Fibroblast of villous mesenchyme (primary cell): ENCODE data around the gene MRFAP1. TPM values are rescaled to one million over a fixed set of nuclear protein-coding genes. Genes with fewer than 3 reads are reported as not detected.
"Not testable (repeated sequence)": the region's sequence is repeated elsewhere in the genome, so short reads cannot be mapped to it uniquely, and the experiment has no call there.

Experiments
- DNase-seq: peaks from one replicate; pipeline ENCODE4 v3.0.0-alpha.2; 2010; ENCODE audit warnings: low read depth
- H3K4me3 ChIP-seq: 2 replicates; pipeline ENCODE4 v1.5.1; 2011; ENCODE audit warnings: low read depth, mild to moderate bottlenecking, low read length
- total RNA-seq: library from RNA; depleted of rRNA; stranded (reverse); fragments of >200 nt; gene quantifications from 2 replicates; pipeline ENCODE4 v1.2.3, GENCODE V29; 2012
- TF ChIP-seq, protein P1 (sequence below): IDR thresholded peaks from 2 replicates; pipeline ENCODE4 v1.5.1; 2012; ENCODE audit warnings: low read depth, mild to moderate bottlenecking, low read length; ENCODE audit not compliant: insufficient read depth

The MRFAP1 gene
- total RNA-seq, 1 donor = 127 TPM

DNA sequence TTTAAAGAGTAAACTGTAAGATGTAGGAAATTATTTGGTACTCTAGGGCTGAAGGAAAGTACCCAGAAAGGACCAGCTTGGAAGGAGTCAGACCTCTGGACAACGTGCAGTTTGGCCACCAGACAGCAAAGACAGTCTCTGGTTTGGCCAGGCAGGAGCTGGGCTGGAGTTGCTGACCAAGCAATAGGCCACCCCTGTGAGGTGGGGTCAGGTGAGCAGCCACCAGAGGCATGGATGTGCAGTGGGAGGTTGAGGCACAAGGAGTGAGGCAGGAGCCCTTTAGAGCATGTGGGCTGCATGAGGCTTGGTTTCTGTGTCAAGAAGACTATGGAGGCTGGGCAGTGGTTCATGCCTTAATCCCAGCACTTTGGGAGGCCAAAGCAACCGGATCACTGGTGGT, 17.7 kb upstream of the MRFAP1 start:
- no peak for DNase-seq
- no peak overlapping the region for H3K4me3 ChIP-seq
- TF ChIP-seq, protein P1, sequence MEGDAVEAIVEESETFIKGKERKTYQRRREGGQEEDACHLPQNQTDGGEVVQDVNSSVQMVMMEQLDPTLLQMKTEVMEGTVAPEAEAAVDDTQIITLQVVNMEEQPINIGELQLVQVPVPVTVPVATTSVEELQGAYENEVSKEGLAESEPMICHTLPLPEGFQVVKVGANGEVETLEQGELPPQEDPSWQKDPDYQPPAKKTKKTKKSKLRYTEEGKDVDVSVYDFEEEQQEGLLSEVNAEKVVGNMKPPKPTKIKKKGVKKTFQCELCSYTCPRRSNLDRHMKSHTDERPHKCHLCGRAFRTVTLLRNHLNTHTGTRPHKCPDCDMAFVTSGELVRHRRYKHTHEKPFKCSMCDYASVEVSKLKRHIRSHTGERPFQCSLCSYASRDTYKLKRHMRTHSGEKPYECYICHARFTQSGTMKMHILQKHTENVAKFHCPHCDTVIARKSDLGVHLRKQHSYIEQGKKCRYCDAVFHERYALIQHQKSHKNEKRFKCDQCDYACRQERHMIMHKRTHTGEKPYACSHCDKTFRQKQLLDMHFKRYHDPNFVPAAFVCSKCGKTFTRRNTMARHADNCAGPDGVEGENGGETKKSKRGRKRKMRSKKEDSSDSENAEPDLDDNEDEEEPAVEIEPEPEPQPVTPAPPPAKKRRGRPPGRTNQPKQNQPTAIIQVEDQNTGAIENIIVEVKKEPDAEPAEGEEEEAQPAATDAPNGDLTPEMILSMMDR = no peak

DNA sequence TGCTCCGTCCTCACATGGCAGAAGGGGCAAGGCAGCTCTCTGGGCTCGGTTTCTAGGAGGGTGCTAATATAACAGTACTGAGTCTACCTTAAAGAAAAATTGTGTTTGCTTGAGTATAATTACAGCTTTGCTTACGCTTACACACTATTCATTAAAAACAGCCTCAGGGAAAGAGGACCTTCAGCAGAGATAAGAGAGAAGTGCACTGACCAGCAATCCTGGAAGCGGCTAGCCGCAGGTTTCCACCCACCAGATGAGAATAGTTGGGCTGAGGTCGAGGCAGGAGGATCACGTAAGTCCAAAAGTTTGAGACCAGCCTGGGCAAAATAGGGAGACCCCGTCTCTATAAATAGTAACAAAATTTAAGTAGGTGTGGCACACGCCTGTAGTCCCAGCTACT, 15.2 kb upstream of the MRFAP1 start:
- TF ChIP-seq, protein P1 = no peak
- DNase-seq = no peak
- H3K4me3 ChIP-seq = no peak overlapping the region

DNA sequence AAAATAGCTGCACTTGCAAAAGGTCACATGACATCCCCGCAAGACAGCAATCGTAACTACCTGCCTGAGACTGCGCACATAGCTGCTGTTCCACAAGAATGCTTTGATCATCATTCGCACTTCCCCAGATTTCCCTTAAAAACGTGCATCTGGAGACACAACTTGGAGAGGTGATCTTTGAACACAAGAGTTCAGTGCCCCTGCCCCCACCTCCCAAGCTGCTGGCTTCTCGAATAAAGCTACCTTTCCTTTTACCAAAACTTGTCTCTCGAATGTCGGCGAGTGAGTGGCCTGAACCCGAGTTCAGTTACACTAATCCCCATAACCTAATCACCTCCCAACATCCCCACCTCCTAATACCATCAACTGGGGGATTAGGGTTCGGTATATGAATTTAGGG, 14.4 kb upstream of the MRFAP1 start:
- H3K4me3 ChIP-seq = no peak overlapping the region
- TF ChIP-seq, protein P1 = no peak
- DNase-seq = no peak

DNA sequence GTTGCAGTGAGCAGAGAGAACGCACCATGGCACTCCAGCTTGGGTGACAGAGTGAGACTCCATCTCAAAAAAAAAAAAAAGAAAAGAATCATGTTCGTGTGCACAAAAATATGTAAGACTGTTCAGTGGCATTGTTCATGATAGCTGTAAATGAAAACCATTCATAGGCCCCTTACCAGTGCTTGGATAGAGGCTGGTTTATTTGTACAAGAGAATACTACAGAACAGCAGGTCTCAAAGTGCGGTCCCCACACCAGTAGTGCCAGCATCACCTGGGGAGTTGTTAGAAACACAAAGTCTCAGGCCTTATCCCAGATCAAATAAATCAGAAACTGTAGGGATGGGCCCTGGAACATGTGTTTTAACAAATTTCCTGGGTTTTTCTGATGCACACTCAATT, 12.7 kb upstream of the MRFAP1 start:
- TF ChIP-seq, protein P1 = no peak
- no peak for DNase-seq
- H3K4me3 ChIP-seq = no peak overlapping the region

DNA sequence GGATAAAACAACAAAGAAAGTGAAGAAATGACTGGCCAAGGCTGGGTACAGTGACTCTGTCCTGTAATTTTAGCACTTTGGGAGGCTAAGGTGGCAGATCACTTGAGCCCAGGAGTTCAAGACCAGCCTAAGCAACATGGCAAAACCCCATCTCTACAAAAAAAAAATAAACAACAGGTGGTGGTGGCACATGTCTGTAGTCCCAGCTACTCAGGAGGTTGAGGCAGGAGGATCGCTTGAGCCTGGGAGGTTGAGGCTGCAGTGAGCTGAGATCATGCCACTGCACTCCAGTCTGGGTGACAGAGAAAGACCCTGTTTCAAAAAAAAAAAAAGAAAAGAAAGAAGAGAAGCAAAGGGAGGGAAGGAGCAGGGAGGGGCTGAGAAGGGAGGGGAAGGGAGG, 12.0 kb upstream of the MRFAP1 start:
- not testable (repeated sequence) for H3K4me3 ChIP-seq, DNase-seq

DNA sequence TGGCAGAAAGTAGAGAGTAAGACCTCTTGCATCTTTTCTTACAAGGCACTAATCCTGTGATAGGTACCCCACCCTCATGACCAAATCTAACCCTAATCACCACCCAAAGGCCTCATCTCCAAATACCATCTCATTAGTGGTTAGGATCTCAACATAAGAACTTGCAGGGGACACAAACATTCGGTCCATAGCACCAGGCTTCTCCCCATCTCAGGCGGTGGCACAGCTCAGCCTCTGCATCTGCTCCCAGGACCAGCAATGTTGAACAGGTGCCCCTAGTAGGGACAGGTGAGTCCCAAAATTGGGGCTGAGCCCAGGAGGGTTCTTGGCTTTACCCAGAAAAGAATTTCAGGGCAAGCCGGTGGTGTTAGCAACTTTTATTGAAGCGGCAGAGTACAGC, 8.4 kb upstream of the MRFAP1 start:
- TF ChIP-seq, protein P1 = no peak
- H3K4me3 ChIP-seq = no peak overlapping the region
- DNase-seq = no peak

DNA sequence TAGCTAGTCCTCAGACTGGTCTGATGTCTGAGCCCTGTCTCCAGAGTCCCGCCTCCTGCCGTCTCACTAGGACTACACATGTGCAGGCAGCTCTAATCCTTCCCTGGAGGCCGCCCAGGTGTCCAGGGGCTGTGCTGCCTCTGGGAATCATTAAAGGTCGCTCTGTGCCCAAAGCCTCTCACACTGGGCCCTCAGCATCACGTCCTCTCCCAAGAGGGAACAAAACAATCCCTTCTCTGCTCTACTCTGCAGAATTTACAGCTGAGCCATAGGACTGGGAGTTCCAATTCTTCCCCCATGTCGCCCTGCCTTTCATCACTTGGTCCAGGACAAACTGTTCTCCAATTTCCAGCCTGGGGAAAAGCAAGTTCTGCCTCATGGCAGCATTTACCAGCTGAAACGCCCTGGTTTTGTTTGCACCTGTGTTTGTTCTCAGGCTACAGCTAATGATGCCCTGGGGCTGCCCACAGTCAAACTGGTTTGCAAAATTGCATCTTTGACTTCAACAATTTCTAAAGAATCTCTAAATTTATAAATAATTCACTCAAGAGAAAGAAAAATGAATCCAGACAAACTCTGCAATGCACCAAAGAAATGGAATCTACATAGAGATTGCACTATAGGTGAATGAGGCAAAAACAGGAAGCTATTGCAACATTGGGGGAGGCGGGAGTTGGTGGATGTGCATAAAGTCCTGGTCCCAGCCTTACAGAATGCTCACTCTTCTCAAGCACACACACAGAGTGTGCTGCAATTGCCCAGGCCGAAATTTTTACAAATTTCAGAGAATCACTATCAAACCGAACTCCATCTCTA, 7.2 kb upstream of the MRFAP1 start:
- H3K4me3 ChIP-seq = no peak overlapping the region
- TF ChIP-seq, protein P1 = no peak
- DNase-seq = peak; percentile 52
